Sigmoid colon (tissue), 4 donors: ENCODE data around the gene LRCH2.

Experiments
- CTCF ChIP-seq, 4 experiments: fragments of 450-650 bp in 3 of 4; fragments of 200-600 bp in 1 of 4; IDR thresholded peaks; one replicate each; pipeline ENCODE4 v1.5.1; 2016 to 2019; ENCODE audit warnings: antibody characterized with exemption in 4 of 4, mild to moderate bottlenecking in 3 of 4, moderate library complexity in 2 of 4
- EP300 ChIP-seq, 4 donors: sonication (generic); formaldehyde crosslinking; IDR thresholded peaks; one replicate each; pipeline ENCODE4 v1.6.1; 2017; ENCODE audit warnings: antibody characterized with exemption in 4 of 4
- POLR2AphosphoS5 ChIP-seq, 4 donors: sonication (generic); formaldehyde crosslinking; IDR thresholded peaks; one replicate each; pipeline ENCODE4 v1.6.1; 2017; ENCODE audit warnings: antibody characterized with exemption in 4 of 4

- no peak for TF ChIP-seq CTCF (IDR thresholded peaks at IDR 0.05)
- no peak for TF ChIP-seq EP300 (IDR thresholded peaks at IDR 0.05)
- no peak for TF ChIP-seq POLR2AphosphoS5 (IDR thresholded peaks at IDR 0.05)
These were observed 42.2 kb downstream of the LRCH2 start for GRCh38 chrX:115191490-115192243.
